Measurements from ENCODE around the gene POLK.
"Not testable (repeated sequence)": the region's sequence is repeated elsewhere in the genome, so short reads cannot be mapped to it uniquely, and the experiment has no call there.

GRCh38 chr5:75505112-75505511 lies 6.6 kb upstream of the POLK start:
- TF ChIP-seq, protein P1, sequence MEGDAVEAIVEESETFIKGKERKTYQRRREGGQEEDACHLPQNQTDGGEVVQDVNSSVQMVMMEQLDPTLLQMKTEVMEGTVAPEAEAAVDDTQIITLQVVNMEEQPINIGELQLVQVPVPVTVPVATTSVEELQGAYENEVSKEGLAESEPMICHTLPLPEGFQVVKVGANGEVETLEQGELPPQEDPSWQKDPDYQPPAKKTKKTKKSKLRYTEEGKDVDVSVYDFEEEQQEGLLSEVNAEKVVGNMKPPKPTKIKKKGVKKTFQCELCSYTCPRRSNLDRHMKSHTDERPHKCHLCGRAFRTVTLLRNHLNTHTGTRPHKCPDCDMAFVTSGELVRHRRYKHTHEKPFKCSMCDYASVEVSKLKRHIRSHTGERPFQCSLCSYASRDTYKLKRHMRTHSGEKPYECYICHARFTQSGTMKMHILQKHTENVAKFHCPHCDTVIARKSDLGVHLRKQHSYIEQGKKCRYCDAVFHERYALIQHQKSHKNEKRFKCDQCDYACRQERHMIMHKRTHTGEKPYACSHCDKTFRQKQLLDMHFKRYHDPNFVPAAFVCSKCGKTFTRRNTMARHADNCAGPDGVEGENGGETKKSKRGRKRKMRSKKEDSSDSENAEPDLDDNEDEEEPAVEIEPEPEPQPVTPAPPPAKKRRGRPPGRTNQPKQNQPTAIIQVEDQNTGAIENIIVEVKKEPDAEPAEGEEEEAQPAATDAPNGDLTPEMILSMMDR (IDR thresholded peaks at IDR 0.05) = not testable (repeated sequence)
- not testable (repeated sequence) for TF ChIP-seq POLR2A (IDR thresholded peaks at IDR 0.05)
